Panc1 (cell line): ENCODE data around the gene SLC49A3. TPM values are rescaled to one million over a fixed set of nuclear protein-coding genes. Genes with fewer than 3 reads are reported as not detected.
A peak's percentile ranks its signal among the peaks of the same experiment; 100 is the strongest.

Experiments used
- ATAC-seq: fragments of 200-7000 bp; cut with Tn5 transposase; 2 replicates; pipeline ENCODE4 v1.9.1; 2020; ENCODE audit warnings: mild to moderate bottlenecking, moderate library complexity
- BruUV-seq: library from RNA; stranded (reverse); fragments of 400-500 nt; replicated peaks from 2 replicates; lab custom pipeline; 2021; lab: Mats Ljungman, UMichigan
- CTCF ChIA-PET: fragments of 300-600 bp; sonication (Branson Sonifier 250); formaldehyde crosslinking; loops from one replicate; lab custom pipeline; 2022; ENCODE audit warnings: antibody characterized with exemption; lab: Charles Lee
- POLR2A ChIA-PET: fragments of 300-600 bp; sonication (Branson Sonifier 250); formaldehyde crosslinking; loops from one replicate; lab custom pipeline; 2022; ENCODE audit warnings: antibody characterized with exemption; lab: Charles Lee
- DNase-seq: peaks from one replicate; pipeline ENCODE4 v3.0.0-alpha.2; 2010; ENCODE audit warnings: low read depth, low spot score
- H3K27ac ChIP-seq: 2 replicates; pipeline ENCODE4 v1.5.1; 2011; ENCODE audit warnings: mild to moderate bottlenecking, low read length, inconsistent platforms
- H3K27me3 ChIP-seq: fragments of 200-500 bp; sonication (Bioruptor generic); 2 replicates; pipeline ENCODE4 v1.6.0; 2014; ENCODE audit warnings: low read length, inconsistent platforms; ENCODE audit not compliant: control insufficient read depth, insufficient read depth
- H3K36me3 ChIP-seq: fragments of 200-500 bp; sonication (Bioruptor generic); 2 replicates; pipeline ENCODE4 v1.5.1; 2014; ENCODE audit warnings: inconsistent platforms, mild to moderate bottlenecking, low read length, moderate library complexity; ENCODE audit not compliant: control insufficient read depth, insufficient read depth
- H3K4me1 ChIP-seq: 2 replicates; pipeline ENCODE4 v1.5.1; 2011; ENCODE audit warnings: inconsistent platforms, mild to moderate bottlenecking, low read length, moderate library complexity; ENCODE audit not compliant: control insufficient read depth, insufficient read depth
- H3K4me3 ChIP-seq, 2 experiments: 2 replicates each; pipeline ENCODE4 v1.5.1; 2011 to 2012; ENCODE audit warnings: low read depth in 2 of 2, low read length in 2 of 2, mild to moderate bottlenecking in 2 of 2, inconsistent platforms in 1 of 2, moderate library complexity in 1 of 2
- H3K9me3 ChIP-seq: fragments of 200-500 bp; sonication (Bioruptor generic); 2 replicates; pipeline ENCODE4 v1.5.1; 2014; ENCODE audit warnings: low read depth, mild to moderate bottlenecking, inconsistent platforms, low read length, moderate library complexity; ENCODE audit not compliant: control insufficient read depth, insufficient read depth
- POLR2AphosphoS5 ChIP-seq: IDR thresholded peaks from 2 replicates; pipeline ENCODE4 v1.6.1; 2012; ENCODE audit warnings: mild to moderate bottlenecking, low read depth, low read length, moderate library complexity
- SIN3A ChIP-seq: IDR thresholded peaks from 2 replicates; pipeline ENCODE4 v1.6.1; 2012; ENCODE audit warnings: low read depth, mild to moderate bottlenecking, low read length, moderate library complexity, borderline replicate concordance; ENCODE audit not compliant: insufficient read depth
- TCF7L2 ChIP-seq: IDR thresholded peaks from 2 replicates; pipeline ENCODE4 v1.6.1; 2011; ENCODE audit warnings: mild to moderate bottlenecking, low read depth, low read length, inconsistent platforms
- in situ Hi-C: cut with HindIII; loops from 2 replicates; pipeline ENCODE4 v1.10.0; 2016; ENCODE audit warnings: low sequenced_read_pairs, low pct_unique_long_range_greater_than_20kb
- intact Hi-C: fragments of 100-400 bp; cut with micrococcal nuclease; formaldehyde crosslinking; loops from one replicate; pipeline ENCODE4 v1.10.0; 2022; ENCODE audit not compliant: unreplicated experiment
- total RNA-seq: library from RNA; stranded (reverse); gene quantifications from one replicate; pipeline ENCODE4 v1.2.1, GENCODE V29; 2021; ENCODE audit not compliant: unreplicated experiment
- TF ChIP-seq, protein P1 (sequence below): fragments of 450-650 bp; IDR thresholded peaks from 2 replicates; pipeline ENCODE4 v1.5.1; 2017; ENCODE audit warnings: mild to moderate bottlenecking
- TF ChIP-seq, protein P2 (sequence below), 2 experiments: IDR thresholded peaks; 2 replicates each; pipeline ENCODE4 v1.6.1; 2011 to 2012; ENCODE audit warnings: low read depth in 2 of 2, control low read depth in 1 of 2, low read length in 1 of 2, mild to moderate bottlenecking in 1 of 2, moderate library complexity in 1 of 2; ENCODE audit not compliant: insufficient read depth in 1 of 2

SLC49A3 gene
- total RNA-seq, 1 experiment from 2014 or later, result 0.62 TPM

DNA sequence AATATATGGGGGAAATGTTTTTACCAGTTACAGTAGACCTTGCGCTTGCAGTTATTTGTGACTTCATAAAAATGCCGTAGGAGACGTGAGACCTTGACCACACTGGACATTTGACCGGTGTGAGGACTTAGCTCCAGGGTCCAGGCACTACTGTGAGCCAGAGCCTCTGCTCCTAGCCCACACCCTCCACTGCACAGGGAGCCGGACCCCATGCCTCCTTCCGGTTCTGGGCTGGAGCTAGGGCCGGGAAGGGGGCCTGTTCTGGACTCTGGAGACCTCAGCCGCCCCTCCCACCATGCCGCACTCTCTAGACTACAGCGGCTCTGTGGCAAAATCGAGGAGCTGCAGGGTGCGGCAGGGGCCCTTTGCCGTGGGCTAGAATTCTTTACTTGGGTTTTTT lies 22.0 kb upstream of the SLC49A3 start:
- Histone ChIP-seq H3K4me3 (no peak overlapping the region), H3K36me3 (peaks cover 3% of the 10 kb centered on the region; the same call in 1 of the 2 replicates), H3K27ac (no peak overlapping the region), H3K9me3 (no peaks in the 10 kb centered on the region), H3K27me3 (no peaks in the 10 kb centered on the region), H3K4me1 (no peaks in the 10 kb centered on the region)
- POLR2A ChIA-PET, result interaction anchor here (0.8 kb wide), 1 partner anchor 10 kb away, joined by 6 read pairs; no protein-coding TSS in a partner anchor
- 0 out of 2 replicates have a peak, but pooled peaks have one; percentile 33 for ATAC-seq
- TF ChIP-seq, protein P1, sequence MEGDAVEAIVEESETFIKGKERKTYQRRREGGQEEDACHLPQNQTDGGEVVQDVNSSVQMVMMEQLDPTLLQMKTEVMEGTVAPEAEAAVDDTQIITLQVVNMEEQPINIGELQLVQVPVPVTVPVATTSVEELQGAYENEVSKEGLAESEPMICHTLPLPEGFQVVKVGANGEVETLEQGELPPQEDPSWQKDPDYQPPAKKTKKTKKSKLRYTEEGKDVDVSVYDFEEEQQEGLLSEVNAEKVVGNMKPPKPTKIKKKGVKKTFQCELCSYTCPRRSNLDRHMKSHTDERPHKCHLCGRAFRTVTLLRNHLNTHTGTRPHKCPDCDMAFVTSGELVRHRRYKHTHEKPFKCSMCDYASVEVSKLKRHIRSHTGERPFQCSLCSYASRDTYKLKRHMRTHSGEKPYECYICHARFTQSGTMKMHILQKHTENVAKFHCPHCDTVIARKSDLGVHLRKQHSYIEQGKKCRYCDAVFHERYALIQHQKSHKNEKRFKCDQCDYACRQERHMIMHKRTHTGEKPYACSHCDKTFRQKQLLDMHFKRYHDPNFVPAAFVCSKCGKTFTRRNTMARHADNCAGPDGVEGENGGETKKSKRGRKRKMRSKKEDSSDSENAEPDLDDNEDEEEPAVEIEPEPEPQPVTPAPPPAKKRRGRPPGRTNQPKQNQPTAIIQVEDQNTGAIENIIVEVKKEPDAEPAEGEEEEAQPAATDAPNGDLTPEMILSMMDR, result no peak
- TF ChIP-seq TCF7L2 (no peak), SIN3A (no peak)
- TF ChIP-seq, protein P2, sequence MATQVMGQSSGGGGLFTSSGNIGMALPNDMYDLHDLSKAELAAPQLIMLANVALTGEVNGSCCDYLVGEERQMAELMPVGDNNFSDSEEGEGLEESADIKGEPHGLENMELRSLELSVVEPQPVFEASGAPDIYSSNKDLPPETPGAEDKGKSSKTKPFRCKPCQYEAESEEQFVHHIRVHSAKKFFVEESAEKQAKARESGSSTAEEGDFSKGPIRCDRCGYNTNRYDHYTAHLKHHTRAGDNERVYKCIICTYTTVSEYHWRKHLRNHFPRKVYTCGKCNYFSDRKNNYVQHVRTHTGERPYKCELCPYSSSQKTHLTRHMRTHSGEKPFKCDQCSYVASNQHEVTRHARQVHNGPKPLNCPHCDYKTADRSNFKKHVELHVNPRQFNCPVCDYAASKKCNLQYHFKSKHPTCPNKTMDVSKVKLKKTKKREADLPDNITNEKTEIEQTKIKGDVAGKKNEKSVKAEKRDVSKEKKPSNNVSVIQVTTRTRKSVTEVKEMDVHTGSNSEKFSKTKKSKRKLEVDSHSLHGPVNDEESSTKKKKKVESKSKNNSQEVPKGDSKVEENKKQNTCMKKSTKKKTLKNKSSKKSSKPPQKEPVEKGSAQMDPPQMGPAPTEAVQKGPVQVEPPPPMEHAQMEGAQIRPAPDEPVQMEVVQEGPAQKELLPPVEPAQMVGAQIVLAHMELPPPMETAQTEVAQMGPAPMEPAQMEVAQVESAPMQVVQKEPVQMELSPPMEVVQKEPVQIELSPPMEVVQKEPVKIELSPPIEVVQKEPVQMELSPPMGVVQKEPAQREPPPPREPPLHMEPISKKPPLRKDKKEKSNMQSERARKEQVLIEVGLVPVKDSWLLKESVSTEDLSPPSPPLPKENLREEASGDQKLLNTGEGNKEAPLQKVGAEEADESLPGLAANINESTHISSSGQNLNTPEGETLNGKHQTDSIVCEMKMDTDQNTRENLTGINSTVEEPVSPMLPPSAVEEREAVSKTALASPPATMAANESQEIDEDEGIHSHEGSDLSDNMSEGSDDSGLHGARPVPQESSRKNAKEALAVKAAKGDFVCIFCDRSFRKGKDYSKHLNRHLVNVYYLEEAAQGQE (IDR thresholded peaks at IDR 0.05; ENCODE audit: insufficient read depth in 1 of 2, low read depth in 2 of 2, low read length in 1 of 2), result no peak
- no TSS peak for BruUV-seq
- no peak for DNase-seq
- in situ Hi-C loops, result no loop called here
- CTCF ChIA-PET, result no interaction called here
- intact Hi-C loops, result no loop called here

DNA sequence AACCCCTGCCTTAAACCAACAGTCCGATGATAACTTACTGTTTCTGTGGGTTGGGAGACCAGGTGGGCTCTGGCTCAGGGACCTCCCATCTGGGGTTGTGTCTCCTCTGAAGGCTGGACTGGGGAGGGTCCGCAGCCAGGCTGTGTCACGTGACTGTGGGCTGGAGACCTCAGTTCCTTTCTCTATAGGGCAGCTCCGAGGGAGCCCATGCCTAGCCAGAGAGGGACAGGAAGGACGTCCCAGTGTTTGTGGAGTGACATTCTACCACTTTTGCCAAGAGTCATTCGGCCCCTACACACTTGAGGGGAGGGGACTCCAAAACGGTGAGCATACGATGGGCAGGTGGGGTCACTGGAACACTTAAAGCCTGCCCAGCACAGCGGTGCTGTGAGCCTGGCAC lies 21.2 kb upstream of the SLC49A3 start:
- no peaks in the 10 kb centered on the region for H3K9me3 ChIP-seq
- BruUV-seq, result no TSS peak
- H3K27me3 ChIP-seq, result no peaks in the 10 kb centered on the region
- no peak overlapping the region for H3K4me3 ChIP-seq
- peaks cover 4% of the 10 kb centered on the region; the same call in 1 of the 2 replicates for H3K36me3 ChIP-seq
- TF ChIP-seq, protein P1, result no peak
- TF ChIP-seq TCF7L2 (no peak), SIN3A (no peak), POLR2AphosphoS5 (no peak)
- TF ChIP-seq, protein P2 (IDR thresholded peaks at IDR 0.05; ENCODE audit: insufficient read depth in 1 of 2, low read depth in 2 of 2, low read length in 1 of 2), result no peak
- ChIA-PET CTCF (interaction anchor here (0.8 kb wide), 1 partner anchor 25 kb away, joined by 4 read pairs; no protein-coding TSS in a partner anchor), POLR2A (no interaction called here)
- intact Hi-C loops (no loop called here), in situ Hi-C loops (no loop called here)
- DNase-seq (no peak), ATAC-seq (no peak)
- peaks cover 1% of the 10 kb centered on the region; the same call in 1 of the 2 replicates for H3K4me1 ChIP-seq
- H3K27ac ChIP-seq, result no peak overlapping the region
